HG03135 (cell line): ENCODE data around the gene ANKRD63.

Experiments
- ATAC-seq: cut with Tn5 transposase; IDR thresholded peaks from one replicate; pipeline ENCODE4 v1.9.1; 2021; ENCODE audit warnings: mild to moderate bottlenecking, moderate library complexity; ENCODE audit not compliant: unreplicated experiment

The ANKRD63 gene

GRCh38 chr15:40280260-40281056 lies 2.4 kb downstream of the ANKRD63 start:
- ATAC-seq = no peak

GRCh38 chr15:40279437-40280141 lies 3.3 kb downstream of the ANKRD63 start:
- no peak for ATAC-seq

- ATAC-seq = no peak
These were observed 4.8 kb downstream of the ANKRD63 start for GRCh38 chr15:40278026-40278425.

GRCh38 chr15:40277471-40277870 lies 5.4 kb downstream of the ANKRD63 start:
- ATAC-seq = no peak

- ATAC-seq = no peak
These were observed 5.9 kb downstream of the ANKRD63 start for GRCh38 chr15:40276927-40277326.

- no peak for ATAC-seq
These were observed 6.9 kb downstream of the ANKRD63 start for GRCh38 chr15:40275954-40276353.

- no peak for ATAC-seq
These were observed 7.3 kb downstream of the ANKRD63 start for GRCh38 chr15:40275523-40275922.

- no peak for ATAC-seq
These were observed 8.3 kb downstream of the ANKRD63 start for GRCh38 chr15:40274350-40275274.

- no peak for ATAC-seq
These were observed 9.4 kb downstream of the ANKRD63 start for GRCh38 chr15:40273428-40273827.

GRCh38 chr15:40272485-40273056 lies 10.3 kb downstream of the ANKRD63 start:
- ATAC-seq = no peak

GRCh38 chr15:40271685-40272484 lies 11.0 kb downstream of the ANKRD63 start:
- ATAC-seq = no peak

- ATAC-seq = no peak
These were observed 12.4 kb downstream of the ANKRD63 start for GRCh38 chr15:40270246-40270995.

- ATAC-seq = no peak
These were observed 13.3 kb downstream of the ANKRD63 start for GRCh38 chr15:40269604-40270003.

GRCh38 chr15:40267670-40268069 lies 15.2 kb downstream of the ANKRD63 start:
- ATAC-seq = no peak

GRCh38 chr15:40266828-40267304 lies 16.0 kb downstream of the ANKRD63 start:
- ATAC-seq = no peak

GRCh38 chr15:40265875-40266274 lies 17.0 kb downstream of the ANKRD63 start:
- ATAC-seq = no peak

- no peak for ATAC-seq
These were observed 17.5 kb downstream of the ANKRD63 start for GRCh38 chr15:40265355-40265754.

- no peak for ATAC-seq
These were observed 18.3 kb downstream of the ANKRD63 start for GRCh38 chr15:40264321-40265153.
